Stimulated activated naive CD4-positive, alpha-beta T cell treated with Interleukin-2 at 50 U/mL for 16 hours (primary cell): ENCODE measurements around the gene KRT32.

Experiments used
- DNase-seq: peaks from one replicate; lab custom pipeline; 2025; lab: John Stamatoyannopoulos, UW

Gene KRT32

GRCh38 chr17:41492351-41492750 is 25.2 kb upstream of the KRT32 start:
- no peak for DNase-seq

- DNase-seq, result no peak
These were observed 24.3 kb upstream of the KRT32 start for GRCh38 chr17:41491476-41491875.

GRCh38 chr17:41490000-41490990 is 23.1 kb upstream of the KRT32 start:
- no peak for DNase-seq

GRCh38 chr17:41489531-41489930 is 22.3 kb upstream of the KRT32 start, which contains the start of gene KRT36:
Gene KRT36, minus strand, starts transcription at chr17:41489910. Its CDS starts 46 bp downstream, at chr17:41489864.
- DNase-seq, result no peak

- no peak for DNase-seq
These were observed 19.8 kb upstream of the KRT32 start for GRCh38 chr17:41486809-41487530.

- DNase-seq, result no peak
These were observed 19.1 kb upstream of the KRT32 start for GRCh38 chr17:41486316-41486715.

GRCh38 chr17:41484920-41485904 is 18.0 kb upstream of the KRT32 start:
- no peak for DNase-seq

GRCh38 chr17:41483991-41484826 is 17.0 kb upstream of the KRT32 start:
- no peak for DNase-seq

- no peak for DNase-seq
These were observed 16.3 kb upstream of the KRT32 start for GRCh38 chr17:41483531-41483930.

GRCh38 chr17:41481036-41481435 is 13.8 kb upstream of the KRT32 start, which contains the start of gene KRT35:
Gene KRT35, minus strand, starts transcription at chr17:41481151. Its CDS starts 54 bp downstream, at chr17:41481097.
- DNase-seq, result no peak

GRCh38 chr17:41480581-41480980 is 13.4 kb upstream of the KRT32 start:
- DNase-seq, result no peak

- DNase-seq, result no peak
These were observed 12.9 kb upstream of the KRT32 start for GRCh38 chr17:41480136-41480535.

GRCh38 chr17:41478237-41478636 is 11.1 kb upstream of the KRT32 start:
- no peak for DNase-seq

GRCh38 chr17:41476866-41477815 is 10.0 kb upstream of the KRT32 start:
- no peak for DNase-seq

- no peak for DNase-seq
These were observed 8.2 kb upstream of the KRT32 start for GRCh38 chr17:41475421-41475820.

GRCh38 chr17:41474863-41475262 is 7.7 kb upstream of the KRT32 start:
- DNase-seq, result no peak

- no peak for DNase-seq
These were observed 1.2 kb upstream of the KRT32 start for GRCh38 chr17:41468346-41468745.

- no peak for DNase-seq
These were observed 375 bp upstream of the KRT32 start for GRCh38 chr17:41467561-41467960.

GRCh38 chr17:41464682-41465081 is 2.5 kb downstream of the KRT32 start:
- DNase-seq, result no peak

- no peak for DNase-seq
These were observed 3.0 kb downstream of the KRT32 start for GRCh38 chr17:41464173-41464572.
